ENCODE measurements around the gene PTPRN2. TPM values are rescaled to one million over a fixed set of nuclear protein-coding genes. Genes with fewer than 3 reads are reported as not detected.

PTPRN2 gene
- total and polyA plus RNA-seq, 2 of the 8 experiments (the other 6 are each of a cell fraction or from before 2014, with no cell fraction given), result 2.6 to 4.5 TPM

- 89% methylated on average over 17 of the region's 17 CpGs; no CpG with 5 or more reads in 1 of the 2 experiments for WGBS, 2 experiments (ENCODE audit: extremely low coverage in 1 of 2, insufficient coverage in 1 of 2, insufficient read length in 1 of 2, insufficient replicate concordance in 2 of 2, low coverage in 1 of 2, low lambda C conversion rate in 2 of 2, missing lambda C conversion rate in 1 of 2)
- H2BK20ac ChIP-seq (ENCODE audit: low read length), result no peak overlapping the region
- H3K4me3 ChIP-seq (ENCODE audit: extremely low read depth in 1 of 4, insufficient read depth in 2 of 4, low read depth in 3 of 4, low read length in 4 of 4), result no peak overlapping the region
- DNase-seq (ENCODE audit: low read depth in 1 of 2, low spot score in 2 of 2) (no peak), FAIRE-seq (peak; percentile 76)
- H2BK120ac ChIP-seq (replicated peaks; ENCODE audit: low read depth, low read length), result no peak overlapping the region
- no peak overlapping the region for H3K4ac ChIP-seq (replicated peaks; ENCODE audit: insufficient read length, low read depth, low read length)
- H3K9ac ChIP-seq (replicated peaks in 1 of 4; ENCODE audit: extremely low read depth in 1 of 4, low read depth in 3 of 4, low read length in 3 of 4), result no peak overlapping the region; a peak in 1 of 7 replicates
- no peak overlapping the region for H3K4me2 ChIP-seq (ENCODE audit: insufficient read depth in 1 of 2, low read depth in 2 of 2, low read length in 2 of 2)
- POLR2A ChIA-PET (ENCODE audit: partially characterized antibody), result no interaction called here
- no peak overlapping the region for H3K27ac ChIP-seq (ENCODE audit: low read depth, low read length)
- H3K36me3 ChIP-seq (ENCODE audit: control insufficient read depth in 2 of 4, insufficient read depth in 4 of 4, low read length in 3 of 4), result no peaks in the 10 kb centered on the region
- H3K14ac ChIP-seq (ENCODE audit: insufficient read length), result no peak overlapping the region
- no peaks in the 10 kb centered on the region for H3K23me2 ChIP-seq (ENCODE audit: low read depth, low read length)
- H4K8ac ChIP-seq (ENCODE audit: extremely low read depth, insufficient read depth, low read length), result no peak overlapping the region
- H3K79me2 ChIP-seq (ENCODE audit: control insufficient read depth in 1 of 2, insufficient read depth in 2 of 2, low read length in 2 of 2), result no peaks in the 10 kb centered on the region
- peaks cover 0 to 3% of the 10 kb centered on the region in 2 experiments; a peak in 2 of 4 replicates for H3K9me3 ChIP-seq (ENCODE audit: insufficient read depth in 2 of 2, low read depth in 1 of 2, low read length in 1 of 2)
- no peak overlapping the region for H2AK5ac ChIP-seq (ENCODE audit: low read depth, low read length)
- H2BK12ac ChIP-seq (ENCODE audit: low read depth, low read length), result no peak overlapping the region
- no peaks in the 10 kb centered on the region for H3K27me3 ChIP-seq (replicated peaks in 1 of 4; ENCODE audit: control insufficient read depth in 3 of 4, extremely low read depth in 1 of 4, insufficient read depth in 3 of 4, low read length in 3 of 4)
- no peak overlapping the region for H3K18ac ChIP-seq (ENCODE audit: extremely low read depth, low read length)
- H2AFZ ChIP-seq (ENCODE audit: low read length), result no peak overlapping the region
- H2BK15ac ChIP-seq (ENCODE audit: low read length), result no peak overlapping the region
- no peak overlapping the region for H2BK5ac ChIP-seq (ENCODE audit: low read depth, low read length)
- no peak overlapping the region for H4K91ac ChIP-seq (replicated peaks; ENCODE audit: insufficient read length, low read length)
- no peaks in the 10 kb centered on the region for H4K20me1 ChIP-seq (replicated peaks in 1 of 2; ENCODE audit: control insufficient read depth in 1 of 2, insufficient read depth in 2 of 2, low read length in 2 of 2)
- no peaks in the 10 kb centered on the region; a peak in 1 of 7 replicates for H3K4me1 ChIP-seq (replicated peaks in 1 of 4; ENCODE audit: control insufficient read depth in 3 of 4, insufficient read depth in 4 of 4, low read length in 3 of 4)
- H3K23ac ChIP-seq (ENCODE audit: insufficient read length), result no peak overlapping the region
- no peak overlapping the region for H4K5ac ChIP-seq (ENCODE audit: insufficient read length, low read depth, low read length)
- CTCF ChIA-PET (ENCODE audit: partially characterized antibody), result interaction anchor here (0.6 to 5.1 kb wide), 13 partner anchors 9 to 1081 kb away, joined by 3 to 51 read pairs (median 4); no protein-coding TSS in a partner anchor
- H3K56ac ChIP-seq (replicated peaks; ENCODE audit: insufficient read length, low read depth, low read length), result no peak overlapping the region
- no peaks in the 10 kb centered on the region for H3K79me1 ChIP-seq (ENCODE audit: low read depth, low read length)
- TF ChIP-seq KDM1A (IDR thresholded peaks at IDR 0.05; ENCODE audit: borderline replicate concordance, low read length), result no peak
- no peak for TF ChIP-seq KDM5A (IDR thresholded peaks at IDR 0.05; ENCODE audit: low read length)
- TF ChIP-seq POLR2AphosphoS5 (IDR thresholded peaks at IDR 0.05; ENCODE audit: low read depth, low read length), result no peak
- TF ChIP-seq CTCF (IDR thresholded peaks at IDR 0.05; ENCODE audit: control extremely low read depth in 1 of 3, insufficient read depth in 1 of 3, low read depth in 1 of 3, low read length in 3 of 3), result peak in 2 of 3 experiments; percentile 61 to 66; a peak in 3 of 4 replicates
- no peak for TF ChIP-seq CREB1 (IDR thresholded peaks at IDR 0.05)
- TF ChIP-seq CHD2 (IDR thresholded peaks at IDR 0.05; ENCODE audit: low read length), result no peak
- no peak for TF ChIP-seq GABPA (IDR thresholded peaks at IDR 0.05; ENCODE audit: borderline replicate concordance, insufficient read depth, low read length)
- TF ChIP-seq POLR2A (IDR thresholded peaks at IDR 0.05; ENCODE audit: control extremely low read depth in 1 of 2, low read depth in 2 of 2, low read length in 2 of 2), result no peak
- TF ChIP-seq RBBP5 (IDR thresholded peaks at IDR 0.05; ENCODE audit: borderline replicate concordance, low read depth, low read length), result no peak
- TF ChIP-seq RAD21 (IDR thresholded peaks at IDR 0.05 in 1 of 2, conservative IDR thresholded peaks at IDR 0.05 in 1 of 2; ENCODE audit: low read depth in 2 of 2, low read length in 2 of 2), result peak; percentile 80 to 84
These were observed 179.9 kb downstream of the PTPRN2 start for GRCh38 chr7:158407581-158408317.

Measured in H1 (cell line).